K562 (cell line): Measurements from ENCODE around the gene CHTOP. TPM values are rescaled to one million over a fixed set of nuclear protein-coding genes. Genes with fewer than 3 reads are reported as not detected.

Experiments used
- CGGBP1 ChIP-seq: fragments of 250-450 bp; sonication (Bioruptor Pico); IDR thresholded peaks from 2 replicates; pipeline ENCODE4 v1.9.0; 2021; ENCODE audit warnings: mild to moderate bottlenecking
- DIDO1 ChIP-seq: fragments of 450-650 bp; IDR thresholded peaks from 2 replicates; pipeline ENCODE4 v1.6.1; 2016; ENCODE audit warnings: low read depth, missing biosample characterization, missing genetic modification characterization
- EWSR1 ChIP-seq: fragments of 450-650 bp; IDR thresholded peaks from 2 replicates; pipeline ENCODE4 v1.6.1; 2018; ENCODE audit warnings: borderline replicate concordance, mild to moderate bottlenecking, low read depth, moderate library complexity; ENCODE audit not compliant: partially characterized antibody
- HSF4 ChIP-seq: fragments of 250-450 bp; sonication (Bioruptor Pico); IDR thresholded peaks from 2 replicates; pipeline ENCODE4 v2.1.2; 2022; ENCODE audit warnings: mild to moderate bottlenecking, moderate library complexity, borderline replicate concordance
- KLF16 ChIP-seq: IDR thresholded peaks from 2 replicates; pipeline ENCODE4 v1.6.1; 2016; ENCODE audit warnings: antibody characterized with exemption
- MAZ ChIP-seq, 2 experiments: fragments of 450-650 bp in 1 of 2; sonication (generic) in 1 of 2; formaldehyde crosslinking; IDR thresholded peaks in 1 of 2; conservative IDR thresholded peaks in 1 of 2; 2 replicates each; pipeline versions ENCODE4 v1.4.0 to v1.5.0; 2020; ENCODE audit warnings: mild to moderate bottlenecking in 1 of 2, missing genetic modification reagents in 1 of 2
- NR2F6 ChIP-seq: fragments of 450-650 bp; formaldehyde crosslinking; IDR thresholded peaks from 2 replicates; pipeline ENCODE4 v1.4.0; 2020; ENCODE audit warnings: mild to moderate bottlenecking
- PHB2 ChIP-seq: fragments of 450-650 bp; IDR thresholded peaks from 2 replicates; pipeline ENCODE4 v1.6.1; 2017; ENCODE audit warnings: low read depth
- PHF21A ChIP-seq: fragments of 450-650 bp; IDR thresholded peaks from 2 replicates; pipeline ENCODE4 v1.6.1; 2017; ENCODE audit warnings: low read depth, borderline replicate concordance
- POLR2AphosphoS2 ChIP-seq: IDR thresholded peaks from 2 replicates; pipeline ENCODE4 v1.6.1; 2012; ENCODE audit warnings: low read length, improper control_type of control experiment
- RAD51 ChIP-seq: fragments of 450-650 bp; IDR thresholded peaks from 2 replicates; pipeline ENCODE4 v1.7.1; 2016; ENCODE audit warnings: low read depth, mild to moderate bottlenecking, borderline replicate concordance
- RHOXF2B ChIP-seq: fragments of 250-450 bp; sonication (Bioruptor Pico); conservative IDR thresholded peaks from 2 replicates; pipeline ENCODE4 v1.5.1; 2021
- SAFB ChIP-seq: fragments of 200-400 bp; formaldehyde crosslinking; IDR thresholded peaks from 2 replicates; pipeline ENCODE4 v1.6.1; 2017; ENCODE audit warnings: low read depth, low read length, borderline replicate concordance
- SIN3A ChIP-seq, 2 experiments: fragments of 150-350 bp in 1 of 2; IDR thresholded peaks; 2 replicates each; pipeline ENCODE4 v1.6.1; 2011 to 2016; ENCODE audit warnings: borderline replicate concordance in 2 of 2, low read depth in 2 of 2, low read length in 2 of 2, mild to moderate bottlenecking in 2 of 2, moderate library complexity in 2 of 2; ENCODE audit not compliant: control insufficient read depth in 1 of 2
- TAF7 ChIP-seq: fragments of 450-650 bp; IDR thresholded peaks from 2 replicates; pipeline ENCODE4 v1.6.1; 2016; ENCODE audit warnings: missing genetic modification characterization, missing compliant biosample characterization
- TCF7L2 ChIP-seq: fragments of 150-350 bp; IDR thresholded peaks from 2 replicates; pipeline ENCODE4 v1.6.1; 2016; ENCODE audit warnings: low read depth, mild to moderate bottlenecking, low read length, moderate library complexity
- ZBTB17 ChIP-seq: fragments of 450-650 bp; formaldehyde crosslinking; IDR thresholded peaks from 2 replicates; pipeline ENCODE4 v1.4.0; 2020; ENCODE audit warnings: mild to moderate bottlenecking
- ZBTB8A ChIP-seq: fragments of 450-650 bp; IDR thresholded peaks from 2 replicates; pipeline ENCODE4 v1.6.1; 2018; ENCODE audit warnings: mild to moderate bottlenecking, moderate library complexity; ENCODE audit not compliant: partially characterized antibody
- ZFP1 ChIP-seq: fragments of 450-650 bp; formaldehyde crosslinking; IDR thresholded peaks from 2 replicates; pipeline ENCODE4 v1.4.0; 2020; ENCODE audit warnings: mild to moderate bottlenecking, mixed read lengths
- ZNF551 ChIP-seq: fragments of 250-450 bp; sonication (Bioruptor Pico); IDR thresholded peaks from 2 replicates; pipeline ENCODE4 v1.5.0; 2021; ENCODE audit warnings: mild to moderate bottlenecking, moderate library complexity
- ZNF766 ChIP-seq: fragments of 200-800 bp; sonication (Bioruptor generic); conservative IDR thresholded peaks from 2 replicates; pipeline ENCODE4 v1.6.1; 2016; ENCODE audit warnings: missing genetic modification characterization, missing compliant biosample characterization
- polyA plus RNA-seq, 8 experiments: library from polyadenylated mRNA; depleted of rRNA in 4 of 8; stranded (reverse) in 5 of 8; unstranded in 3 of 8; fragments of >200 nt; fragmentation: Nextera tagmentation in 2 of 8; fragmentation: Illumina TruSeq in 1 of 8; extraction: Ambion mirVana in 2 of 8; extraction: Trizol in 1 of 8; gene quantifications; 2 replicates each; pipeline versions ENCODE4 v1.2.1 to v1.2.3, GENCODE V29; 2011 to 2014; ENCODE audit warnings: inconsistent platforms in 1 of 8, missing spikeins in 1 of 8
- total RNA-seq, 7 experiments: library from RNA; depleted of rRNA in 6 of 7; stranded (reverse); fragments of >200 nt in 6 of 7; fragmentation: Illumina TruSeq in 2 of 7; extraction: Trizol in 2 of 7; gene quantifications; 2 replicates each; pipeline versions ENCODE4 v1.2.1 to v1.2.3, GENCODE V29; 2011 to 2021; ENCODE audit warnings: low replicate concordance in 1 of 7
- TF ChIP-seq, protein P1 (sequence below): sonication (generic); formaldehyde crosslinking; IDR thresholded peaks from 2 replicates; pipeline ENCODE4 v1.8.0; 2022; ENCODE audit warnings: mild to moderate bottlenecking, missing genetic modification reagents, borderline replicate concordance
- TF ChIP-seq, protein P2 (sequence below): fragments of 450-650 bp; IDR thresholded peaks from 2 replicates; pipeline ENCODE4 v1.6.1; 2018; ENCODE audit not compliant: partially characterized antibody

The CHTOP gene
- total and polyA plus RNA-seq, 9 of the 15 experiments (the other 6 are each of a cell fraction or from before 2014, with no cell fraction given) = 10.2 to 91.8 (median 60.8) TPM

GRCh38 chr1:153658400-153659174, 24.7 kb downstream of the CHTOP start, which contains the start of gene SNAPIN (continued):
- TF ChIP-seq ZNF766 (CRISPR knock-in tag) (no peak), ZFP1 (CRISPR knock-in tag) (no peak), POLR2AphosphoS2 (no peak), PHB2 (no peak), MAZ (CRISPR knock-in tag; conservative IDR thresholded peaks at IDR 0.05 in 1 of 2, IDR thresholded peaks at IDR 0.05 in 1 of 2) (peak; percentile 89 to 98; a peak in 3 of 4 replicates), SAFB (no peak), TCF7L2 (no peak), TAF7 (tag) (0 out of 2 replicates have a peak, but pooled peaks have one; percentile 61), ZBTB17 (CRISPR knock-in tag) (no peak), RAD51 (no peak), ZBTB8A (no peak), CGGBP1 (CRISPR knock-in tag) (no peak), SIN3A (IDR thresholded peaks at IDR 0.05; ENCODE audit: borderline replicate concordance in 2 of 2, control insufficient read depth in 1 of 2, low read depth in 2 of 2, low read length in 2 of 2) (no peak), NR2F6 (CRISPR knock-in tag) (no peak), RHOXF2B (CRISPR knock-in tag) (no peak), KLF16 (no peak), HSF4 (CRISPR knock-in tag) (no peak), PHF21A (no peak), DIDO1 (tag) (peak; percentile 66; the same call in 1 of the 2 replicates), EWSR1 (no peak), ZNF551 (no peak)
- TF ChIP-seq, protein P1, sequence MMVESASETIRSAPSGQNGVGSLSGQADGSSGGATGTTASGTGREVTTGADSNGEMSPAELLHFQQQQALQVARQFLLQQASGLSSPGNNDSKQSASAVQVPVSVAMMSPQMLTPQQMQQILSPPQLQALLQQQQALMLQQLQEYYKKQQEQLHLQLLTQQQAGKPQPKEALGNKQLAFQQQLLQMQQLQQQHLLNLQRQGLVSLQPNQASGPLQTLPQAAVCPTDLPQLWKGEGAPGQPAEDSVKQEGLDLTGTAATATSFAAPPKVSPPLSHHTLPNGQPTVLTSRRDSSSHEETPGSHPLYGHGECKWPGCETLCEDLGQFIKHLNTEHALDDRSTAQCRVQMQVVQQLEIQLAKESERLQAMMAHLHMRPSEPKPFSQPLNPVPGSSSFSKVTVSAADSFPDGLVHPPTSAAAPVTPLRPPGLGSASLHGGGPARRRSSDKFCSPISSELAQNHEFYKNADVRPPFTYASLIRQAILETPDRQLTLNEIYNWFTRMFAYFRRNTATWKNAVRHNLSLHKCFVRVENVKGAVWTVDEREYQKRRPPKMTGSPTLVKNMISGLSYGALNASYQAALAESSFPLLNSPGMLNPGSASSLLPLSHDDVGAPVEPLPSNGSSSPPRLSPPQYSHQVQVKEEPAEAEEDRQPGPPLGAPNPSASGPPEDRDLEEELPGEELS (CRISPR knock-in tag) = no peak
- TF ChIP-seq, protein P2, sequence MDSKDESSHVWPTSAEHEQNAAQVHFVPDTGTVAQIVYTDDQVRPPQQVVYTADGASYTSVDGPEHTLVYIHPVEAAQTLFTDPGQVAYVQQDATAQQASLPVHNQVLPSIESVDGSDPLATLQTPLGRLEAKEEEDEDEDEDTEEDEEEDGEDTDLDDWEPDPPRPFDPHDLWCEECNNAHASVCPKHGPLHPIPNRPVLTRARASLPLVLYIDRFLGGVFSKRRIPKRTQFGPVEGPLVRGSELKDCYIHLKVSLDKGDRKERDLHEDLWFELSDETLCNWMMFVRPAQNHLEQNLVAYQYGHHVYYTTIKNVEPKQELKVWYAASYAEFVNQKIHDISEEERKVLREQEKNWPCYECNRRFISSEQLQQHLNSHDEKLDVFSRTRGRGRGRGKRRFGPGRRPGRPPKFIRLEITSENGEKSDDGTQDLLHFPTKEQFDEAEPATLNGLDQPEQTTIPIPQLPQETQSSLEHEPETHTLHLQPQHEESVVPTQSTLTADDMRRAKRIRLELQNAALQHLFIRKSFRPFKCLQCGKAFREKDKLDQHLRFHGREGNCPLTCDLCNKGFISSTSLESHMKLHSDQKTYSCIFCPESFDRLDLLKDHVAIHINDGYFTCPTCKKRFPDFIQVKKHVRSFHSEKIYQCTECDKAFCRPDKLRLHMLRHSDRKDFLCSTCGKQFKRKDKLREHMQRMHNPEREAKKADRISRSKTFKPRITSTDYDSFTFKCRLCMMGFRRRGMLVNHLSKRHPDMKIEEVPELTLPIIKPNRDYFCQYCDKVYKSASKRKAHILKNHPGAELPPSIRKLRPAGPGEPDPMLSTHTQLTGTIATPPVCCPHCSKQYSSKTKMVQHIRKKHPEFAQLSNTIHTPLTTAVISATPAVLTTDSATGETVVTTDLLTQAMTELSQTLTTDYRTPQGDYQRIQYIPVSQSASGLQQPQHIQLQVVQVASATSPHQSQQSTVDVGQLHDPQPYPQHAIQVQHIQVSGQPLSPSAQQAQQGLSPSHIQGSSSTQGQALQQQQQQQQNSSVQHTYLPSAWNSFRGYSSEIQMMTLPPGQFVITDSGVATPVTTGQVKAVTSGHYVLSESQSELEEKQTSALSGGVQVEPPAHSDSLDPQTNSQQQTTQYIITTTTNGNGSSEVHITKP = peak; percentile 6
